Activated T-helper 2 cell treated with anti-CD3 and anti-CD28 coated beads, Interferon-gamma antibody, Interleukin-2, Interleukin-4, amounts not matched to agents 10 μg/mL and 5 μg/mL and 100 μg/mL, durations not matched to agents 14 hours and 24 hours and 36 hours (primary cell): ENCODE measurements around the gene IGFBP4. TPM values are rescaled to one million over a fixed set of nuclear protein-coding genes. Genes with fewer than 3 reads are reported as not detected.

Experiments used
- total RNA-seq: library from RNA; stranded (reverse); gene quantifications from 2 replicates; pipeline ENCODE4 v1.2.3, GENCODE V29; 2022

Gene IGFBP4
- total RNA-seq, 1 donor from 2014 or later = 59.3 TPM

Other genes with a start within 250 kb of the IGFBP4 start
- 26.9 and 27.2 TPM in 2 replicates for gene WIPF2, start 224.1 kb upstream of the IGFBP4 start, total RNA-seq
- 126 and 133 TPM in 2 replicates for gene CDC6, start 155.6 kb upstream of the IGFBP4 start, total RNA-seq
- gene RARA, start 134.3 kb upstream of the IGFBP4 start, total RNA-seq = 30.4 and 35.1 TPM in 2 replicates
- gene GJD3, start 78.7 kb upstream of the IGFBP4 start, total RNA-seq = 0.48 TPM in 1 of 2 replicates, not detected in the other
- 193 and 199 TPM in 2 replicates for gene TOP2A, start 25.6 kb upstream of the IGFBP4 start, total RNA-seq
- gene TNS4, start 58.2 kb downstream of the IGFBP4 start, total RNA-seq = 8.7 and 9.0 TPM in 2 replicates
- 367 and 374 TPM in 2 replicates for gene CCR7, start 122.0 kb downstream of the IGFBP4 start, total RNA-seq
- gene SMARCE1, start 204.4 kb downstream of the IGFBP4 start, total RNA-seq = 126 and 131 TPM in 2 replicates
- gene KRT222, start 221.7 kb downstream of the IGFBP4 start, total RNA-seq = 0.43 TPM in 1 of 2 replicates, not detected in the other